GM21723 (cell line): ENCODE data around the gene GBF1.
"Not testable (repeated sequence)": the region's sequence is repeated elsewhere in the genome, so short reads cannot be mapped to it uniquely, and the experiment has no call there.

ENCODE experiments used
- ATAC-seq: cut with Tn5 transposase; IDR thresholded peaks from one replicate; pipeline ENCODE4 v1.9.1; 2021; ENCODE audit warnings: mild to moderate bottlenecking, moderate library complexity; ENCODE audit not compliant: unreplicated experiment

GBF1 gene

DNA sequence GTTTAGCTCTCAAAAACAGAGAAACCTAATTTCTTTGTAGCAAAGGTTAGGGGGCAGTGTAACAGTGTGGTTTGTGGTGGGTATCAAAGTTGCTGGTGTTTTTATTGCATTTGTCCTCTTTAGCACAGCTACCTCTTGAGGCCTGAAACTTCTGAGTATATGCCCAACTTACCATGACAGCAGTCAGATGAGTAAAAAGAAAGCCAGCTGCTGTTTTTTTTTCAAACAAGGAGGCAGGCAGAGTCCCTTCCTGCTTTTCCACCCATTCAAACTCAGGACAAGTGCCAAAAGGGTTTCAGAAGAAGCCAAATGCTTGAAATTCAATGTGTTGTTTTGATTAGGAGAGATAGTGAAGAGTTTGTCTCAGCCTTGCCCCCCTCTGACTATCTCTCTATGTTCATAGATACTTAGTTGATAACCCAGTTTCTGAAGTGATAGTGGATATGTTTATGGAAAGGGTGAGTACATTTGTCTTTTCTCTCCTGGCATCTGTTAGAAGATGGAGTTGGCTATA lies 23.1 kb downstream of the GBF1 start:
- no peak for ATAC-seq

DNA sequence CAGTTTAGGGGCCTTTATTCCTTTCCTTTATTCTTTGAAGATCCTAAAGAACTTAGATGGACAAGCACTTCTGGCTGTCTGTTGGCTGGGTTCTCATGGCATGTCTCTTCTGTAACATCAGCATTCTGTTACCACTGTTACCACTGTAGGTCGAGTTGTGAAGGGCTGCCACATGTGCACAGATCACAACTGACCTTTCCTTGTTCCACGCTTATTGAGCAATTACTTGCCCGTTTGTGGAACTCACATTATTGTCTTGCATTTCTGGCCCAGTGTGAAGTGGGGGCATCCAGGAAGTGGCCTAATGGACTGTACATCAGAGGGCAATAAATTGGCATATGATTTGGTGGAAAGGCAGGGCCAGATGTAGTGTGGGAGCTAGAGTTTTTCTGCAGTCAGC lies 23.7 kb downstream of the GBF1 start:
- ATAC-seq = no peak

DNA sequence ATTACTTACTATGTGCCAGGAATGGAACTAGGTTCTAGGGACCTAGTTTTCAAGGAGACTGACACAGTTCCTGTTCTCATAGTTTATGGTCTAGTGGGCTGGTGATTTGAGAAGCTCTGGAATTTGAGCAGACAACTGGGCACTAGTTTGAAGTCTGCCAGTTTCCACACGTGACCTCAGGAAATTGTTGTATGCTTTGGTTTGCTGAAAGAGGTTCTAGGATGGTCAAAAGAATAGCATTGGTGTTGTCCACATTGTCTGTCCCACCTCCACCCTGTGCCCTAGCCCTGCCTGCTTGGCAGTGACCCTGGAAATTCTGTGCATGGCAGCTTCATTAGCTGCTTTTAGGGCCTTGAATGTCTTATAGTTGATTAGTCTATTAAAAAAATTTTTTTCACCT lies 28.7 kb downstream of the GBF1 start:
- no peak for ATAC-seq

DNA sequence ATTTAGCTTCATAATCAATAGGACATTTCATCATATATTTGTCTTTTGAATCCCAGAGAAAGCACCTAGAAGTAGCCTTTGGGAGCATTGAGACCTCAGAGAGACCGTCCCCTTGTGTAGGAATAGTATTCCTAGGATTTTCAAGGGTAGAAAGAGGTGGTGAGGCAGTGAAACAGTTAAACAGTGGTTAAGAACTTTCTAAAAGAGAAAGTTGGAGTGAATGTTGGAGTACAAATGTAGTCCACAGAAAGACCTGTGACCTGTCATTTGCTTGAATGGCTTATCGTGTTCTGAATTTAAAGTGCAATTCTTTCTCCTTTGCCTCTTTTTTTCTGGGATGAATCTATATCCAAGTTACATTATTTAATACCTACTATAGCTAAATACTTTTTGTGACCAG lies 30.0 kb downstream of the GBF1 start:
- ATAC-seq = no peak

DNA sequence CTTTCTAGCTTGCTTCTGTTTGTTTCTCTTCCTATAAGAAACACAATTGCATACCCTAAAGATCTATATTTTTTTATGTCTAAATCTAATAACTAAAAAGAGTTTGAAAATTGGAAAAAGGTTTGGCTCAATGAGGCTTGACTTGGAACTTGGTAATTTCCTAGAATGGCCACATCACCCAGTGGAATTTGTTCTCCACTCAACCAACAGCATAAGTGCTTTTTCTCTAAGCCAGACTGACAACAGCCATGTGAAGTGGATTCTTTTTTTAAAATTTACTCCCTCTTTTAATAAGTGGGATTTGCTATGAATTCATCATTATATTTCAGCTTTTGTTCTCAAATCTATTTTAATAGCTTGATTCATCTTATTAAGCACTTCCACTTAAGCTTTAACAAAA lies 33.8 kb downstream of the GBF1 start:
- no peak for ATAC-seq

DNA sequence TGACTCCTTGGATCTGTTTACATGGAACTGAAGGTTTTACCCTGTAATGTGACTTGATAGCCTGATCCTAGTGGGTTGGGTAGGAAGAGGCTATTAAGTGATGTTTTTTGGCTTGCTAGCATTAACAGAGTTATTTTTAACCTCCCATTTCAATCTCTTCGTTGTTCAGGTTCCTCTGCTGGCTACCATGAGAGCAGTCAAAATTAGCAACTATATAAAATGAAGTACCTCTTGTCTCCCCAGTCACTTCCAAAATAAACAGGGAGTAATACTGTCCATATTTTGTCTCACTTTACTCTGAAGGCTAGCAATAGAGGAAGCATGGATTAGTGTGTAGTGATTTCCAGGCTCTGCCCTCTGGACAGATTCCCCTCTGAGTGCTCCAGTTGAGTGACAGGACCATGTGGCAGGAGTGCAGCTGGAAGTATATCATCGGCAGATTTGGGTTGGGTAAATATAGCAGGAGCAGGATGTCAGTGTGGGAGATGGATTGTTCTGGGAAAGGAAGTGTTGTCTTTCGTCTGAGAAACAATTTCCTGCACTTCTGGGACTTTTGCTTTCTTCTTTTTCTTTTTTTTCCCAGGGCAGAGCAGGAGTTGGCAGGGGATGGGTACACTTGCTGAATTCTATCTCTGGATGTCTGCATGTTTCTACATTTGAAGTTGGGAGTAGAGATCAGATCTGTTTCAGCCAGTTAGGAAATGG lies 35.2 kb downstream of the GBF1 start:
- ATAC-seq = no peak

DNA sequence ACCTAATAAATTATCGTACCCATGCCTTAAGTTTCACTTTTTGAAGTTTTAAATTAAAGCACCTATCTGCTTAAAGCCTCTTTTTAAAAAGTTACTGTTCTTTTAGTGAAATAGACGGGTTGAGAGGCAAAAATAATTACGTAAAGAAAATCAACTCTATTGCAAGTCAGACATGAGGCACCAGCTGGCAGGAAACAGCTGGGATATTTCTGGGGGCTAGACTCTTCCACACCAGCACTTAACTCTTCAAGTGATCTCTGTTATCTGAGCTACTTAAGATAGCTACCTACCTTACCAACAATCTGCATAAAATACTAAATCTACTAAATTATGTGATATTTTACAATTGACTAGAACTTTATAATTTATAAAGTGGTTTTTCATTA lies 35.8 kb downstream of the GBF1 start:
- no peak for ATAC-seq

DNA sequence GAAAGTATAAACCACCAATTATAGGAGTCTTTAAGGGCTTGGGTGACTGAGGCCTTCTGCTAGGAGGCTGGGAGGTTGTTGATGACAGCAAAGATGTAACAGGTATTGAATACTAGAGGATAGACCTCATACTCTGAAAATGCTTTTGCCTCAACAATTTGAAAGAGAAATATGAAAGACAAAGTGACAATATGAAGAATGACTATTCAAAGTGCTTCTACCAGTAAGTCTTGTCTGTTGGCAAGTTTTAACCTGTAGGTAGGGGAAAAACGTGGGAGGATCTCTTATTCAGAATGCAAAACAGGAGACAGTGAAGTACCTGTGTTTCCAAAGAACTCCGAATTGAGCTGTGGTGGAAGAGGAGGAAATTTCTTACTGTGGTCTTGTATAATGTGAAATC lies 38.2 kb downstream of the GBF1 start:
- no peak for ATAC-seq

DNA sequence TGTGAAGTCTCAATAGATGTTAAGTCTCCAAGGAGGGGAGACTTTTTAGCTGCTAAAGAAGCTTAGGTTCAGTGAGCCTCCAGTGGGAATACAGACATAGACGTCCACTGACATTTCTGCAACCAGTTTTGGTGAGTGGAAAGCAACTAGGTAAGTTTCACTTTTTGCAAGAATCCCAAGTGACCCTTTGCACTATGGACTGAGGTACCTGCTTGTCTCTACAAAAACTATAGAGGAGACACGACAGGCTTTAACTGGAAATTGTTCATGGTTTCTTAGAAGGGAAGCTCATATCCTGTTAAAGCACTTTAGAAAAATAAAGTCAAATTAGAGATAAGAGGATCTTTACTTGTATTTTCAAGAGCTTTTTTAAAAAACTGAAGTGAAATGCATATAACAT lies 38.6 kb downstream of the GBF1 start:
- ATAC-seq = no peak

DNA sequence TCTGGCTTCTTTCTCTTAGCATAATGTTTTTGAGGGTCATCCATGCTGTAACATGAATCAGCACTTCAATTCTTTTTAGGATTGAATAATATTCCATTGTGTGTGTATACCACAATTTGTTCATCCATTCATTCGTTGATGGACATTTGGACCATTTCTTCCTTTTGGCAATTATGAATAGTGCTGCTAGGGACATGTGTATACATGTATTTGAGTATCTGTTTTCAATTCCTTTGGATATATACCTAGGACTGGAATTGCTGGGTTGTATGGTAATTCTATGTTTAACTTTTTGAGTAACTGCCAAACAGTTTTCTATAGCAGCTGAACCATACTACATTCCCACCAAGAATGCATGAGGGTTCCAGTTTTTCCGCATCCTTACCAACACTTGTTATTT lies 39.2 kb downstream of the GBF1 start:
- ATAC-seq = no peak

DNA sequence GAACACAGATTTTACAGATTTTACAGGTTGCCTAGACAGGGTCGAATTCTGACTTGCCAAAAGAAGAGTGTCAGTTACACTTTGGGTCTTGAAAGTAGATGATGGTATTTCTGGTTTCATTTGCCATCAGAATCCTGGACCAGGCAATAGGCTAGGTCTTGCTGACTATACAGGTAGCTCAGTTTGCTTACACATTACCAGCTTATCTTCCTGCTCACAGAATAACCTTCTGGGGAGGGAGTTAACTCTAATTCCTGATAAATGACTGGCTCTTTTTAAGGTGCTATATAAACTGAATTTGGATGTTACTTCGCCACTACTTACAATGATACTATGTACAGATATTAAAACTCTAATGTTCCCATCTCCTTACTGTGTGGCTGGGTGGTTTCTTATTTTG lies 39.8 kb downstream of the GBF1 start:
- ATAC-seq = no peak

DNA sequence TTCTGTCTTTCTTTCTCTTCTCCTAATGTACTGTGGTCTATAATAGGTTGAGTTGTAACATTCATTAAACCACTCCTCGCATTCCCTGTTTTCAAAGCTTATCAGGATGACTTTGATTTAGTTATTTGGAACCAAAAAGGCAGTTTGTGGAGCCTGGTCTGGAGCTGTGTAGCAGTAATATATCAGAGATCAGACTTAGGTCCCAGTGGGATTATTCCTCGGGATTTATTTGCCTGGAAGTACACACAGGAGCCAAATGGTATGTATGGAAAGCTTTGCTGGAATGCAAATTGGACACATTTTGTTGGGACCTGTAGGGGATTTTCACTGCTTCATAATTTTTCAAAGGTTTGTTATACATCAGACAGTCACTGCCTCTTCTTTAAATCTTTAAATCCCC lies 40.9 kb downstream of the GBF1 start:
- ATAC-seq = no peak

DNA sequence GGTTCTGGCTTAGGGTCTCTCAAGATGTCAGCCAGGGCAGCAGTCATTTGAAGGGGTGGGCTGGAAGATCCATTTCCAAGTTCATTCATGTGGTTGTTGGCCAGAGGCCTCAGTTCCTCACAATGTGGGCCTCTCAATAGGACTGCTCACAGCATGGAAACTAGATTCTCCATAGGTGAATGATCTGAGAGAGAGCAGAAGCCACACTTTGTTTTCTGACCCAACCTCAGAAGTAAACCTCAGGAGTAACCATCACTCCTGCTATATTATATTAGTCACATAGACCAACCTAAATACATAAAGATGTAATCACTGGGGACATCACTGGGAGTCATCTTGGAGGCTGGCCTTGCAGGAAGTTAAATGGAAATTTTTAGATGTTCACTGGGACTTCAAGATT lies 42.2 kb downstream of the GBF1 start:
- ATAC-seq = no peak

DNA sequence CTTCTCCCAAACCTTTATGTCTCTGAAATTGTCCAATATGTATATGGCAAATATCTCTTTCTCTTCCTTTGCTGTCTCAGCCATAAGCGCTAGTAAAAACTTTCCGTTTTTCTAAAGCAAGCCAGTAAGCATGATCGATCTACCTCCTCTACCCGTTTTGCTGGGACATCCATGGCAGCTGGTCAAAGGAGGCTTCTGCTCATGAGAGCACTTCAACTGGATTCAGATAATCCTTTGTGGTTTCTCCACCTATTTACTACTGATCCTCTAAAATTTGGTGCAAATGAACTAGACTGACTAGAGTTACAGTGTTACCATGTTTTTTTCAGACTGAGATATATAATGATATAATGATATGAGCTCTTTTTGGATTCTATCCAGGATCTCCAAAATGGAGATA lies 42.7 kb downstream of the GBF1 start:
- no peak for ATAC-seq

DNA sequence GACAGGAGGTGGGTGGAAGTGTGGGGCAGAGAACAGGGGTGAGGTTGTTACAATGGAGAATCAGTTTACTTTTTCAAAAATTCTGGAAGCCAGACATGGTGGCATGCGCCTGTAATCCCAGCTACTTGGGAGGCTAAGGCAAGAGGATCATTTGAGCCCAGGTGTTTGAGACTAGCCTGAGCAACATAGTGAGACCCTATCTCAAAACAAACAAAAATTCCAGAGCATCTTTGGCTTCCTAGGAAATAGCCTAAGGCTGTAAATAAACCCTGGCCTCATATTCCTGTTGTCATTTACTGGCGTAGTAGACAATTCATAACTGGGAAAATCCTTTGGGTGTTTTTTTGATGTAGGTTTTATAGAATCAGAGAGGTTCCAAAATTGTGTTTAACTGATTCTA lies 44.0 kb downstream of the GBF1 start:
- no peak for ATAC-seq

DNA sequence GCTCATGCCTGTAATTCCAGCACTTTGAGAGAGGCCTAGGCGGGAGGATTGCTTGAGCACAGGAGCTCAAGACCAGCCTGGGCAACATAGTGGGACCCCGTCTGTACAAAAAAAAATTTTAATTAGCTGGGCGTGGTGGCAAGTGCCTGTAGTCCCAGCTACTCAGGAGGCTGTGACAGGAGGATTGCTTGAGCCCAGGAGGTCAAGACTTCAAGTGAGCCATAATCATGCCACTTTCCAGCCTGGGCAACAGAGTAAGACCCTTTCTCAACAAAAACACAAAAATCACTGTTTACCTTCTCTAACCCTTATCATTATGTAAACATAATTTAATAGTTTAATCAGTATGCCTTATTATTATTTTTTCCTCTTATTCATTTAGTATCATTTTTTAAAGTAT lies 44.5 kb downstream of the GBF1 start:
- no peak for ATAC-seq

DNA sequence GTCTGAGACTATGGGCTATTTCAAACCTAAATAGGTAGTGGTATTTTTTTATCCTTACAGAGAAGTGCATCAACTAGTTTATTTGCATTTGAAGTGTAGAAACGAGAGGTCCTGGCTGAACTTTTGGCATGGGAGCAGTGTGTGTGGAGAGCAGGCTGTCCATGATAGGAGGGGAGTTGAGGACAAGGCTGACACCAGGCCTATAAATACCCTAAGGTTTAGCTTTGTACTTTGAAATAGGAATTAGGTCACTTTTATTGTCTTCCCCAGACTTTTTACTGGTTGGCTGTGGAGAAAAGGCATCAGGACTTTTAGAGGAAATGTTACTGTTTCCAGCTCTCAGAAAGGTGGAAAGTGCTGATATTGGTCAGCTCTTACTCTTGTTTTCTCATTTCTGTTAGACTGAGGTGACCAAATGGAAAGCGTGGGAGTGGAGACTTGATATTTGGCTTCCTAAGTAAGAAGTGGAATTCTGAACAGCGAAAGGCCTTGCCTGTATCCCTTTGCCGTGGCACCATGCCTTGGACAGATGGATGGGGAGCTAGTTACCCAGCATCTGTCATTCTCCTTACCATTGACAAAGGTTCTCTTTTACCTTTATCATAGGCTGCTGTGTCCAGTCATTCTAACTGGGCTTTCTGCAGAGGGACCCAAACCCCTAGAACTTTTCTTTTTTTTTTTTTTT lies 46.0 kb downstream of the GBF1 start:
- ATAC-seq = no peak

DNA sequence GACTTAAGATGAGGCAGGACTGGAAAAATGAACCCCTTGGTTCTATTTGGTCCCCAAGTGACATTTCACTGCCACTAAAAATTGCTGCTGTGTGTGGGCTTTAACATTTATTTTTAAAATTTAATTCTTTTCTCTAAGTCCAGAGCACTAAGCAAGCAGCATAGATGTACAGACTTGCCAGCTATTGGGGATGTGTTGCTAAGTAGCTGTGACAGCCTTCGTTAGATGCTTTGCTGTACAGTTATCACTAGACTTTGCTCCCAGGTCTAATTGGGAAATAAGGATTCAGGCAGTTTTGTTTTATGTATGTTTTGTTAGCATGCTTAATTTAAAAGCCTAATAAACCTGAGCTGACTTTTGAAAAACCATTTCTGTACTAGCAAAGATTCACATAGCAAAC lies 51.8 kb downstream of the GBF1 start:
- no peak for ATAC-seq

DNA sequence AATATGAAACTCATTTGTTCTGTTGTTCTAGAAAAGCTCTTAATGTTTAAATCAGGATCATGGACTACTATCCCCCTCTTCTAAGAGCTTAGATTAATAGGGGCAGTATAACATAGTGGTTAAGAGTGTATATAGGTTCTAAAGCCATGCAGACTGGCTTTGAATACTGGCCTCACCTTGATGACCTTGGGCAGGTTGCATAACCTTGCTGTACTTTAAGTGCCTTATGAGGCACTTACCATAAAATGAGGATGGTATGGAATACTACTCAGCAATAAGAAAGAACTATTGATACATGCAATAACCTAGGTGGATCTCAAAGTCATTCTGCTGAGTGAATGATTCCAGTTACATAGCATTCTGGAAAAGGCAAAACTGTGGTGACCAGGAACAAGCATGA lies 53.6 kb downstream of the GBF1 start:
- ATAC-seq = no peak

DNA sequence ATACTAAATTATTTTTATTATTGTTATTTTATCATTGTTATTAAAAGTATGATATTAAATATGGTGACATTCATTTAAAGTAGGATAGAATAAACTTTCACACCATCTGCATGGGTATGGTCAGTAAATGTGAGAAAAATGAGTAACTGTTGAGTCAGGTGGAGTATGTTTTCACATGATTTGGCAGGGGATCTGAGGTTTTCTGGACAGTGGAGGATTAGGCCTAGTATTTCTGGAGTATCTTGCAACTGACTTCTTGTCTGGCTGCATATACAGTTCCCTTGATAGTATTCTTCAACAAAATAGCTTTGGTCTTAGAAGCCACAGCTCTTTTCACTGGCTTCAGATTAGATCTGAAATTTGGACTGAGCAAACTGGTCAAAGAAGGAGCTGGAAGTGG lies 54.5 kb downstream of the GBF1 start:
- ATAC-seq = no peak

DNA sequence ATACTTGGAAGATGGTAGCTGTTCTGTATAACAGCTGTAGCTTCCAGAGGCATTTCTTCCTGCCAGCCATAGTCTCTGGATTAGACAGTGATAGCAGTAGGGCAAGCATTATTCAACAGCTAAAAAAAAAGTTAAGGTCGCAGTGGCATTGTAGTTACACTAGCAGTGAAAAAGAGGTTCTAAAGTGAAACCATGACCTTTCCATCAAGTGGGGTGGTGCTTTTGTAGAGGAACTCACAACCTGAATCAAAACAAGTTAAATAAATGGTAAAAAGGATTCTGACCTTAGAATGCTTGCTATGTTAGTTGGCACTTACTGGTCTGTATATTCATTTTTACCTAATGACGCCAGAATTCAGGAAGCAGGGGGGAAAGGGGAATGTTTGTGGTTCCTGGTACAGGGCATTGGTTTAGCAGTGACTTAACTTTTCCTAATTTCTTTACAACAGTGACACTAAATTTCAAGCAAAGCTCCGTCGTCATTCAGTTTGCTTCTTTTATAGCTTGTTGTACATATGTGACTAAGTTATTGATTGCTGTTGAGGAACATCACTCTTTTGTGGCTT lies 55.0 kb downstream of the GBF1 start:
- ATAC-seq = no peak

DNA sequence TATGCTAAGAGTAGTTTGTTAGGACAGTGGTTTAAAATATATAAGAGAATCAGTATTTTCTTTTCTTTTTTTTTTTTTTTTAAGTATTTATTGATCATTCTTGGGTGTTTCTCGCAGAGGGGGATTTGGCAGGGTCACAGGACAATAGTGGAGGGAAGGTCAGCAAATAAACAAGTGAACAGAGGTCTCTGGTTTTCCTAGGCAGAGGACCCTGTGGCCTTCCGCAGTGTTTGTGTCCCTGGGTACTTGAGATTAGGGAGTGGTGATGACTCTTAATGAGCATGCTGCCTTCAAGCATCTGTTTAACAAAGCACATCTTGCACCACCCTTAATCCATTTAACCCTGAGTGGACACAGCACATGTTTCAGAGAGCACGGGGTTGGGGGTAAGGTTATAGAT lies 55.6 kb downstream of the GBF1 start:
- not testable (repeated sequence) for ATAC-seq
